Common myeloid progenitor, CD34-positive (primary cell): ENCODE measurements around the gene MYCBP.
"Not testable (repeated sequence)": the region's sequence is repeated elsewhere in the genome, so short reads cannot be mapped to it uniquely, and the experiment has no call there.

ENCODE experiments used
- CTCF ChIA-PET: fragments of 350-600 bp; sonication (Branson Sonifier 250); formaldehyde crosslinking; loops from one replicate; lab custom pipeline; 2021; ENCODE audit warnings: antibody characterized with exemption; lab: Charles Lee
- POLR2A ChIA-PET: fragments of 350-600 bp; sonication (Branson Sonifier 250); formaldehyde crosslinking; loops from one replicate; lab custom pipeline; 2021; ENCODE audit warnings: antibody characterized with exemption; lab: Charles Lee
- DNase-seq, 3 donors: peaks; one replicate each; pipeline versions ENCODE4 v3.0.0 to v3.0.0-alpha.2; 2013
- H3K27ac ChIP-seq, 2 experiments: 1 replicate in 1 of 2; 2 replicates in 1 of 2; pipeline ENCODE4 v1.7.0; 2013; ENCODE audit warnings: inconsistent platforms in 2 of 2, low read length in 2 of 2, mild to moderate bottlenecking in 2 of 2, low read depth in 1 of 2, moderate library complexity in 1 of 2; ENCODE audit not compliant: severe bottlenecking in 2 of 2, insufficient read depth in 1 of 2, poor library complexity in 1 of 2
- H3K27me3 ChIP-seq, 5 experiments: replicated peaks in 2 of 5; 1 replicate in 3 of 5; 2 replicates in 2 of 5; pipeline versions ENCODE4 v1.6.1 to v1.7.0; 2013; ENCODE audit warnings: low read length in 4 of 5, mild to moderate bottlenecking in 2 of 5, moderate library complexity in 2 of 5, inconsistent platforms in 1 of 5; ENCODE audit not compliant: insufficient read depth in 5 of 5, control insufficient read depth in 4 of 5
- H3K36me3 ChIP-seq, 4 experiments: 1 replicate in 2 of 4; 2 replicates in 2 of 4; pipeline versions ENCODE4 v1.6.1 to v1.7.0; 2013; ENCODE audit warnings: low read length in 3 of 4, control low read depth in 1 of 4, mild to moderate bottlenecking in 1 of 4; ENCODE audit not compliant: control insufficient read depth in 4 of 4, insufficient read depth in 4 of 4
- H3K4me1 ChIP-seq, 4 experiments: 1 replicate in 3 of 4; 2 replicates in 1 of 4; pipeline versions ENCODE4 v1.6.1 to v1.7.1; 2013; ENCODE audit warnings: low read length in 3 of 4, mild to moderate bottlenecking in 3 of 4, control low read depth in 1 of 4, inconsistent platforms in 1 of 4, moderate library complexity in 1 of 4; ENCODE audit not compliant: control insufficient read depth in 4 of 4, insufficient read depth in 4 of 4; ENCODE audit errors: control extremely low read depth in 1 of 4
- H3K4me3 ChIP-seq, 7 experiments: 1 replicate in 4 of 7; 2 replicates in 3 of 7; pipeline versions ENCODE4 v1.5.1 to v1.7.0; 2013; ENCODE audit warnings: mild to moderate bottlenecking in 7 of 7, low read length in 6 of 7, moderate library complexity in 6 of 7, inconsistent platforms in 2 of 7, low read depth in 2 of 7, control low read depth in 1 of 7; ENCODE audit not compliant: insufficient read depth in 4 of 7, control insufficient read depth in 1 of 7; ENCODE audit errors: extremely low read depth in 1 of 7
- H3K9me3 ChIP-seq, 5 experiments: 1 replicate in 4 of 5; 2 replicates in 1 of 5; pipeline versions ENCODE4 v1.6.1 to v1.7.1; 2013; ENCODE audit warnings: low read length in 4 of 5, mild to moderate bottlenecking in 2 of 5, inconsistent platforms in 1 of 5, low read depth in 1 of 5, moderate library complexity in 1 of 5; ENCODE audit not compliant: control insufficient read depth in 4 of 5, insufficient read depth in 2 of 5; ENCODE audit errors: control extremely low read depth in 1 of 5
- WGBS: methylation state at CpG from one replicate; pipeline ENCODE4 v1.1.5; 2013; ENCODE audit not compliant: insufficient coverage; 5-methylcytosine and 5-hydroxymethylcytosine counted together

Gene MYCBP

DNA sequence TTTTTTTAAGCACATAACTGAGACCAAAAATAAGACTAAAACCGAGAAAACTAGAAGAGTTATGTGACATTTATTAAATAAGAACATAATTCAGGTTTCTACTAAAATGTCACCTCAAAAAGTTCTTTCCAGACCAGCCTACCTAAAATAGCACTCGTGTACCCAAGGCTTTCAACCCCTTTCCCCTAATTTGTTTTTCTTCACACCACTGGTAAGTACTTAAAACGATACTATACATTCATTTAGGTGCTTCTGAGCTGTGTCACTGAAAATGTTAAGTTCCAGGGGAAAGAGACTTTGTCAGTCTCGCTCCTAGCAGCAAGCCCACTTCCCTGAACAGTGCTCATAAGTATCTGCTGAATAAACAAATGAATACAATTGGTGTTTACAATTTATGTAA is 20.4 kb downstream of the MYCBP start:
- Histone ChIP-seq H3K4me3 (no peak overlapping the region), H3K9me3 (no peaks in the 10 kb centered on the region), H3K27ac (no peak overlapping the region), H3K4me1 (peaks cover 5 to 14% (median 9%) of the 10 kb centered on the region in 4 experiments), H3K27me3 (no peaks in the 10 kb centered on the region), H3K36me3 (peaks cover 19 to 50% (median 36%) of the 10 kb centered on the region in 4 experiments)
- WGBS = 96% methylated on average over 3 of the region's 4 CpGs
- ChIA-PET CTCF (no interaction called here), POLR2A (no interaction called here)
- DNase-seq = no peak

DNA sequence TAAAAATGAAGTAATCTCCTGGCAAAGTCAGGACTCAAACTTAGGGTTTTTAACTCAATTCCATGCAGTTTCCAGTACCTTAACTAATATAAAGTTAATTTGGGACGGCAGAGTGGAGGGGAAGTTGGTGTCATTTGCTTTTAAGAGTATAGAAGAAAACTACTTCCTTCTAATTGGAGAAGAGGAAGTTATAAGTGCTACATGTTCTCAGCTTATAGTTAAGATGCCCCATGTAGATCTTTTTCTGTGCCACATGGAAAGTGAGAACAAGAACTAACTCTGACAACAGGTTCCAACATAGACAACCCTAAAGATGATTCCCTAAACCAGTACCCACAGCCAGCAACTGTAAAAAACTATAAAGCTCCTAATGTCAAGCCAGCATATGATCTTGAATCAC is 25.1 kb downstream of the MYCBP start:
- CTCF ChIA-PET = interaction anchor here (1.5 to 1.8 kb wide), 2 partner anchors 9 to 11 kb away, joined by 3 to 4 read pairs; no protein-coding TSS in a partner anchor
- Histone ChIP-seq H3K9me3 (no peaks in the 10 kb centered on the region), H3K27me3 (no peaks in the 10 kb centered on the region), H3K4me3 (no peak overlapping the region), H3K4me1 (peaks cover 5 to 17% (median 11%) of the 10 kb centered on the region in 4 experiments), H3K27ac (no peak overlapping the region), H3K36me3 (peaks cover 14 to 62% (median 29%) of the 10 kb centered on the region in 4 experiments)
- no CpG with 5 or more reads among the region's 1 CpG for WGBS
- POLR2A ChIA-PET = no interaction called here
- peak; percentile 15 to 68 (median 57) for DNase-seq

- DNase-seq = no peak
- Histone ChIP-seq H3K36me3 (peaks cover 10 to 55% (median 24%) of the 10 kb centered on the region in 4 experiments), H3K4me1 (peaks cover 5 to 17% (median 11%) of the 10 kb centered on the region in 4 experiments), H3K27me3 (no peaks in the 10 kb centered on the region), H3K27ac (no peak overlapping the region), H3K9me3 (no peaks in the 10 kb centered on the region), H3K4me3 (no peak overlapping the region)
- ChIA-PET POLR2A (no interaction called here), CTCF (interaction anchor here (0.8 kb wide), 1 partner anchor 36 kb away, joined by 3 read pairs; no protein-coding TSS in a partner anchor)
- WGBS = 100% methylated on average over 3 of the region's 3 CpGs
Observed at GRCh38 chr1:38846210-38846609, 26.9 kb downstream of the MYCBP start.

DNA sequence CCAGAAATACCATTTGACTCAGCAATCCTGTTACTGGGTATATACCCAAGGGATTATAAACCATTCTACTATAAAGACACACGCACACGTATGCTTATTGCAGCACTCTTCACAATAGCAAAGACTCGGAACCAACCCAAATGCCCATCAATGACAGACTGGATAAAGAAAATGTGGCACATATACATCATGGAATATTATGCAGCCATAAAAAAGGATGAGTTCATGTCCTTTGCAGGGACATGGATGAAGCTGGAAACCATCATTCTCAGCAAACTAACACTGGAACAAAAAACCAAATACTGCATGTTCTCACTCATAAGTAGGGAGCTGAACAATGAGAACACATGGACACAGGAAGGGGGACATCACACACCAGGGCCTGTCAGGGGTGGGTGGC is 28.1 kb downstream of the MYCBP start:
- DNase-seq, H3K27me3 ChIP-seq, POLR2A ChIA-PET, H3K27ac ChIP-seq, H3K9me3 ChIP-seq, H3K4me3 ChIP-seq: not testable (repeated sequence)
- peaks cover 10 to 56% (median 25%) of the 10 kb centered on the region in 4 experiments for H3K36me3 ChIP-seq
- CTCF ChIA-PET = interaction anchor here (0.8 kb wide), 1 partner anchor 35 kb away, joined by 3 read pairs; no protein-coding TSS in a partner anchor
- peaks cover 5 to 17% (median 11%) of the 10 kb centered on the region in 4 experiments for H3K4me1 ChIP-seq
- no CpG with 5 or more reads among the region's 3 CpGs for WGBS

DNA sequence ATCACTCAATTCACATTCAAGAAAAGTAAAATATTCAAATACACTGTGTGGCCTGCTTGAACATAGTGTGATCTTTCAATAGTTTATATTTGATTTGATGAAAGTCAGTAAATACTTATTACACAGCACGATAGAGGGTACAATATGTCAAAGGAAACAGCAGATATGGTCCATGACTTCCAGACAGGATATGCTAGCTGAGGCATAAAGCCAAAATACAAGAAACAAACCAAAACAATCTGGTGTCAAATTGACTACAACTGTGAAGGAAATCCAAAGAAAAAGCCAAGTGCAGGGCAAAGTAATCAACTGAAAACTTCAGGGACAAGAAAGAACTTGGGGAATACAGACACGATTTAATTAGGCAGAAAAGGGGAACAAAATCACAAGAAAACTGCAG is 32.9 kb downstream of the MYCBP start:
- WGBS = 33% methylated on average over 2 of the region's 2 CpGs
- Histone ChIP-seq H3K36me3 (peaks cover 17 to 54% (median 32%) of the 10 kb centered on the region in 4 experiments), H3K4me1 (peaks cover 0 to 2% (median under 1%) of the 10 kb centered on the region in 4 experiments), H3K27ac (no peak overlapping the region), H3K27me3 (no peaks in the 10 kb centered on the region), H3K9me3 (no peaks in the 10 kb centered on the region), H3K4me3 (no peak overlapping the region)
- ChIA-PET CTCF (interaction anchor here (1.8 kb wide), 1 partner anchor 8 kb away, joined by 4 read pairs; no protein-coding TSS in a partner anchor), POLR2A (interaction anchor here (0.7 kb wide), 1 partner anchor 330 kb away, joined by 3 read pairs; no protein-coding TSS in a partner anchor)
- no peak for DNase-seq

GRCh38 chr1:38839363-38839762 is 33.8 kb downstream of the MYCBP start:
- Histone ChIP-seq H3K27ac (no peak overlapping the region), H3K4me1 (peaks cover 7 to 11% (median 9%) of the 10 kb centered on the region in 4 experiments), H3K27me3 (no peaks in the 10 kb centered on the region), H3K36me3 (peaks cover 15 to 46% (median 31%) of the 10 kb centered on the region in 4 experiments), H3K9me3 (no peaks in the 10 kb centered on the region), H3K4me3 (no peak overlapping the region)
- 100% methylated on average over 1 of the region's 9 CpGs for WGBS
- ChIA-PET POLR2A (no interaction called here), CTCF (interaction anchor here (1.0 kb wide), 1 partner anchor 19 kb away, joined by 3 read pairs; no protein-coding TSS in a partner anchor)
- DNase-seq = no peak

DNA sequence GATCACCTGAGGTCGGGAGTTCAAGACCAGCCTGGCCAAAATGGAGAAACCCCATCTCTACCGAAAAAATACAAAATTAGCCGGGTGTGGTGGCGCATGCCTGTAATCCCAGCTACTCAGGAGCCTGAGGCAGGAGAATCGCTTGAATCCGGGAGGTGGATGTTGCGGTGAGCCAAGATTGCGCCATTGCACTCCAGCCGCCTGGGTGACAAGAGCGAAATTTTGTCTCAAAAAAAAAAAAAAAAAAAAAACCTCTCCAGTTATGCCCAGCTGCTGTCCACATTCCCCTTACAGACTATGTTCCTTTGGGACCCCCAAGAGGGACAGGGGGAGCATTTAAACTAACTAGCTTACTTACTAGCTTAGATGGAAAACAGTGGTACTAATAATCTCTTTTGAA is 36.8 kb downstream of the MYCBP start:
- H3K27me3 ChIP-seq, POLR2A ChIA-PET, H3K27ac ChIP-seq, H3K9me3 ChIP-seq, DNase-seq, H3K4me3 ChIP-seq: not testable (repeated sequence)
- Histone ChIP-seq H3K4me1 (peaks cover 19 to 28% (median 25%) of the 10 kb centered on the region in 4 experiments), H3K36me3 (peaks cover 10 to 31% (median 22%) of the 10 kb centered on the region in 4 experiments)
- 100% methylated on average over 8 of the region's 10 CpGs for WGBS
- CTCF ChIA-PET = interaction anchor here (0.6 to 1.7 kb wide), 4 partner anchors 806 to 1811 kb away, joined by 4 to 8 read pairs (median 6); no protein-coding TSS in a partner anchor
